Nephron (organoid): ENCODE data around the gene ANKRD34C.

Experiments
- H3K27ac Mint-ChIP-seq, 3 experiments: 2 replicates each; pipeline ENCODE4 v1.8.0; 2020; ENCODE audit warnings: mixed read lengths in 3 of 3, mild to moderate bottlenecking in 2 of 3, moderate library complexity in 1 of 3
- H3K27me3 Mint-ChIP-seq: 2 replicates; pipeline ENCODE4 v1.8.0; 2021; ENCODE audit warnings: low read depth, mild to moderate bottlenecking, moderate library complexity, mixed read lengths
- H3K36me3 Mint-ChIP-seq: 2 replicates; pipeline ENCODE4 v1.8.0; 2020; ENCODE audit warnings: low read depth, mixed read lengths
- H3K4me1 Mint-ChIP-seq: 2 replicates; pipeline ENCODE4 v1.8.0; 2020; ENCODE audit warnings: mixed read lengths
- H3K4me3 Mint-ChIP-seq, 3 experiments: 2 replicates each; pipeline ENCODE4 v1.8.0; 2020; ENCODE audit warnings: mild to moderate bottlenecking in 3 of 3, mixed read lengths in 3 of 3, moderate library complexity in 2 of 3
- H3K9me3 Mint-ChIP-seq: 2 replicates; pipeline ENCODE4 v1.8.0; 2020; ENCODE audit warnings: mixed read lengths
- CTCF ChIP-seq, 3 experiments: fragments of 200-600 bp; sonication (generic); IDR thresholded peaks; one replicate each; pipeline ENCODE4 v1.5.0; 2021; ENCODE audit warnings: antibody characterized with exemption in 3 of 3; ENCODE audit not compliant: unreplicated experiment in 3 of 3

ANKRD34C gene

GRCh38 chr15:79322306-79322705, 39.8 kb downstream of the ANKRD34C start:
- Mint-ChIP-seq H3K4me3 (no peak overlapping the region), H3K36me3 (peaks cover 78% of the 10 kb centered on the region), H3K4me1 (no peaks in the 10 kb centered on the region), H3K27me3 (no peaks in the 10 kb centered on the region), H3K27ac (no peak overlapping the region), H3K9me3 (peaks cover 6% of the 10 kb centered on the region)
- TF ChIP-seq CTCF (IDR thresholded peaks at IDR 0.05; ENCODE audit: unreplicated experiment in 3 of 3): no peak

GRCh38 chr15:79322945-79323344, 40.4 kb downstream of the ANKRD34C start:
- Mint-ChIP-seq H3K27ac (no peak overlapping the region), H3K27me3 (no peaks in the 10 kb centered on the region)

GRCh38 chr15:79329171-79329611, 46.7 kb downstream of the ANKRD34C start:
- peaks cover 22% of the 10 kb centered on the region for H3K36me3 Mint-ChIP-seq
- H3K4me3 Mint-ChIP-seq: no peak overlapping the region
- no peak for TF ChIP-seq CTCF (IDR thresholded peaks at IDR 0.05; ENCODE audit: unreplicated experiment in 3 of 3)
- no peaks in the 10 kb centered on the region for H3K4me1 Mint-ChIP-seq
- H3K9me3 Mint-ChIP-seq: no peaks in the 10 kb centered on the region
- H3K27ac Mint-ChIP-seq: no peak overlapping the region
- no peaks in the 10 kb centered on the region for H3K27me3 Mint-ChIP-seq

More at GRCh38 chr15:79322945-79323344, 40.4 kb downstream of the ANKRD34C start:
- H3K9me3 Mint-ChIP-seq: peaks cover 6% of the 10 kb centered on the region
- H3K36me3 Mint-ChIP-seq: peaks cover 71% of the 10 kb centered on the region
- H3K4me3 Mint-ChIP-seq: no peak overlapping the region
- TF ChIP-seq CTCF (IDR thresholded peaks at IDR 0.05; ENCODE audit: unreplicated experiment in 3 of 3): no peak
- no peaks in the 10 kb centered on the region for H3K4me1 Mint-ChIP-seq
